Right lobe of liver (tissue), 6 donors: ENCODE data around the gene UQCRC1. TPM values are rescaled to one million over a fixed set of nuclear protein-coding genes. Genes with fewer than 3 reads are reported as not detected.
A peak's percentile ranks its signal among the peaks of the same experiment; 100 is the strongest.

ENCODE experiments used
- ATAC-seq, 4 donors: fragments of 200-7000 bp; cut with Tn5 transposase; one replicate each; pipeline ENCODE4 v1.9.1; 2020; ENCODE audit warnings: mild to moderate bottlenecking in 4 of 4, moderate library complexity in 4 of 4
- DNase-seq, 3 donors: peaks; one replicate each; pipeline ENCODE4 v3.0.0-alpha.2; 2020
- H3K27ac ChIP-seq, 3 donors: fragments of 200-600 bp; one replicate each; pipeline ENCODE4 v1.8.0; 2022
- H3K27me3 ChIP-seq, 2 donors: fragments of 200-600 bp; one replicate each; pipeline ENCODE4 v1.8.0; 2022
- H3K36me3 ChIP-seq, 4 donors: fragments of 200-600 bp; sonication (generic) in 1 of 4; one replicate each; pipeline versions ENCODE4 v1.5.1 to v1.8.0; 2017 to 2022; ENCODE audit warnings: control low read depth in 1 of 4
- H3K4me1 ChIP-seq, 4 donors: fragments of 200-600 bp; sonication (generic) in 1 of 4; one replicate each; pipeline versions ENCODE4 v1.5.1 to v1.8.0; 2017 to 2022; ENCODE audit warnings: control low read depth in 1 of 4
- H3K4me3 ChIP-seq, 3 donors: fragments of 200-600 bp; one replicate each; pipeline ENCODE4 v1.8.0; 2022
- H3K9me3 ChIP-seq, 4 donors: fragments of 200-600 bp; sonication (generic) in 1 of 4; one replicate each; pipeline versions ENCODE4 v1.5.1 to v1.8.0; 2017 to 2022; ENCODE audit warnings: control low read depth in 1 of 4
- CTCF ChIP-seq, 4 donors: fragments of 200-600 bp in 3 of 4; fragments of 450-650 bp in 1 of 4; IDR thresholded peaks; one replicate each; pipeline versions ENCODE4 v1.5.1 to v1.8.0; 2016 to 2022; ENCODE audit warnings: antibody characterized with exemption in 4 of 4, mild to moderate bottlenecking in 2 of 4
- POLR2A ChIP-seq: fragments of 450-650 bp; IDR thresholded peaks from one replicate; pipeline ENCODE4 v1.6.1; 2017; ENCODE audit warnings: antibody characterized with exemption, mild to moderate bottlenecking
- WGBS: methylation state at CpG from one replicate; pipeline ENCODE4 v1.1.6; 2018; ENCODE audit warnings: low coverage, low lambda C conversion rate; ENCODE audit not compliant: insufficient coverage; ENCODE audit errors: missing lambda C conversion rate; 5-methylcytosine and 5-hydroxymethylcytosine counted together
- intact Hi-C, 2 donors: fragments of 100-400 bp; cut with DNase I; formaldehyde crosslinking; loops; one replicate each; pipeline versions ENCODE4 v1.11.2 to v1.14.1; 2022
- total RNA-seq, 6 experiments: library from RNA; depleted of rRNA in 2 of 6; stranded (reverse); fragments of >200 nt in 2 of 6; fragmentation: NEBNext Ultra II Directional in 3 of 6; extraction: Animal tissue kit (Norgen Biotek cat#: 25700) in 3 of 6; gene quantifications; one replicate each; pipeline versions ENCODE4 v1.1.0 to v1.2.4, GENCODE V29; 2016 to 2023
- donor health status: DM: no; HTN: yes; CAD: no.
- donor health status: DM: no; HTN: no; CAD: no.
- donor health status: DM: no; HTN: no; CAD: no.
- donor health status: DM: no; HTN: yes; CAD: no.
- donor health status: DM: no; HTN: yes; CAD: no.

The UQCRC1 gene
- total RNA-seq, 6 experiments from 2014 or later, result 176 to 329 (median 213) TPM

- H3K27me3 ChIP-seq, result no peaks in the 10 kb centered on the region
- H3K27ac ChIP-seq, result no peak overlapping the region
- intact Hi-C loops, result no loop called here
- H3K9me3 ChIP-seq, result no peaks in the 10 kb centered on the region
- TF ChIP-seq POLR2A, result no peak
- TF ChIP-seq CTCF (IDR thresholded peaks at IDR 0.05), result no peak
- peaks cover 0 to 58% (median 35%) of the 10 kb centered on the region in 4 donors for H3K36me3 ChIP-seq
- no peaks in the 10 kb centered on the region for H3K4me1 ChIP-seq
- WGBS, result 100% methylated on average over 1 of the region's 11 CpGs
- no peak overlapping the region for H3K4me3 ChIP-seq
- no peak for ATAC-seq
- peak in 1 of 3 donors; percentile 37 for DNase-seq
These were observed 10.4 kb downstream of the UQCRC1 start for GRCh38 chr3:48599077-48599501.

DNA sequence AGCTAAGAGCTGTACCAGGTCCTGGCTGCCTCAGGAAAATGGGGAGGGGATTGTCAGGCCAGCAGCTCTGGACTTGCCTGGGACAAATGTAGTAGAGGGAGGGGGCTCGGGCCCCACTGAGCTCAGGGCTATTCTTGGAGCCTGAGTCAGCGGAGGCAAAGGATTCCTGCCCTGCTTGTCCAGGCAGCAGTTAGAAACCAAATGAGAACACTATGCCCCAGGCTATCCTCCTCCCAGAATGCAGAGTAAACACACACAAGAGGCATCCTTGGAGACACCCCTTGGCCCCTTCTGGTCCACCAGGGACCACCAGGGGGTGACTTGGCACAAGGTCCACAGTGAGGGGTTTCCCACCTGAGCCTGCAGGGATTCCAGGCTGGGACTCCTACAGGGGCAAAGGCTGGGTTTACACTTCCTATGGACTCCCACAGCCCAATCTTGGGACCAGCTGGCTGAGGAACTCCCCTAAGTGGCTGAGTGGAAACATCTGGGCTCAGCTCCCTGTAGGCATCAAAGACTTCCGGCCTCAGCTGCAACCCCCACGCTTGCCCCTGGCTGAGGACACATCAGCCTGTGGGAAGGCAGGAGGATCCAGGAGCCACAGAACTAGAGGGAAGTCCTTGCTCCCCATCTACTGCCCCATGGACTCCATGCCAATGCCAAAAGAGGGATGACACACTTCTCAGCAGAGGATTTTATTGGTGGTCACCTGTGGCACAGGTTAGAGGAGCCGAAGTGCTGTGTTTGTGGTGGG, 10.9 kb downstream of the UQCRC1 start:
- peak in 1 of 4 donors; percentile 8 for ATAC-seq
- Histone ChIP-seq H3K27ac (no peak overlapping the region), H3K4me3 (no peak overlapping the region), H3K36me3 (peaks cover 0 to 52% (median 31%) of the 10 kb centered on the region in 4 donors), H3K9me3 (no peaks in the 10 kb centered on the region), H3K27me3 (no peaks in the 10 kb centered on the region), H3K4me1 (no peaks in the 10 kb centered on the region)
- intact Hi-C loops, result no loop called here
- TF ChIP-seq CTCF (IDR thresholded peaks at IDR 0.05), result no peak
- TF ChIP-seq POLR2A, result no peak
- DNase-seq, result no peak
- WGBS, result 79% methylated on average over 2 of the region's 5 CpGs

DNA sequence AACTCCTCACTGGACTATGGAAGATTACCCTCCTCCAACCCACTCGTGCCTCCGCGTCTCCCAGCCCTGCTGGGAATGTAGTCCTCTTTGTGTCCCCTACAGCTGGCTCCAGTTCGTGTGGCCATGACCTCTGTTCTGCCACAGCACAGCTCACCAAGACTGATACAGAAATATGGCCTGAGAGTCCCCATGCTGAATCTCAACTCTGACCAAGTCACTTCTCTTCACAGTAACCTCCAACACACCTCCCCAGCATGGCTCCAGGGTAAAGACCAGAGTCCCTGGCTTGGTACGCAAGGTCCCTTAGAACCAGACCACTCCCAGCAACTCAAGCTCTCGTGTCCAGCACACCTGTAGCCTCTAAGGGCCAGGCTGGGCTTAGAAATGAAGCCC, 12.0 kb downstream of the UQCRC1 start:
- no peak for TF ChIP-seq POLR2A
- TF ChIP-seq CTCF (IDR thresholded peaks at IDR 0.05), result no peak
- no peak overlapping the region for H3K4me3 ChIP-seq
- no peaks in the 10 kb centered on the region for H3K9me3 ChIP-seq
- peak in 1 of 4 donors; percentile 5 for ATAC-seq
- WGBS, result 38% methylated on average over 2 of the region's 6 CpGs
- no peak for DNase-seq
- no peaks in the 10 kb centered on the region for H3K4me1 ChIP-seq
- H3K36me3 ChIP-seq, result peaks cover 0 to 41% (median 22%) of the 10 kb centered on the region in 4 donors
- no peaks in the 10 kb centered on the region for H3K27me3 ChIP-seq
- H3K27ac ChIP-seq, result no peak overlapping the region
- intact Hi-C loops, result no loop called here

- H3K27ac ChIP-seq, result no peak overlapping the region
- no CpG with 5 or more reads among the region's 8 CpGs for WGBS
These were observed 12.6 kb downstream of the UQCRC1 start for GRCh38 chr3:48596676-48597407.

More at GRCh38 chr3:48596676-48597407, 12.6 kb downstream of the UQCRC1 start:
- no peak overlapping the region for H3K4me3 ChIP-seq
- H3K27me3 ChIP-seq, result no peaks in the 10 kb centered on the region
- no peak for TF ChIP-seq POLR2A
- TF ChIP-seq CTCF (IDR thresholded peaks at IDR 0.05), result no peak
- ATAC-seq (peak in 2 of 4 donors; percentile 13 to 15), DNase-seq (no peak)
- no peaks in the 10 kb centered on the region for H3K4me1 ChIP-seq
- H3K36me3 ChIP-seq, result peaks cover 0 to 35% (median 21%) of the 10 kb centered on the region in 4 donors
- intact Hi-C loops, result no loop called here
- no peaks in the 10 kb centered on the region for H3K9me3 ChIP-seq
